A375 (cell line): ENCODE data around the gene ANTXR2. TPM values are rescaled to one million over a fixed set of nuclear protein-coding genes. Genes with fewer than 3 reads are reported as not detected.

ENCODE experiments used
- total RNA-seq: library from RNA; depleted of rRNA; stranded (reverse); fragments of >200 nt; shearing (Covaris generic); gene quantifications from 2 replicates; pipeline ENCODE4 v1.2.3, GENCODE V29; 2014; rRNA removed

ANTXR2 gene
- total RNA-seq, result 8.8 and 11.7 TPM in 2 replicates

DNA sequence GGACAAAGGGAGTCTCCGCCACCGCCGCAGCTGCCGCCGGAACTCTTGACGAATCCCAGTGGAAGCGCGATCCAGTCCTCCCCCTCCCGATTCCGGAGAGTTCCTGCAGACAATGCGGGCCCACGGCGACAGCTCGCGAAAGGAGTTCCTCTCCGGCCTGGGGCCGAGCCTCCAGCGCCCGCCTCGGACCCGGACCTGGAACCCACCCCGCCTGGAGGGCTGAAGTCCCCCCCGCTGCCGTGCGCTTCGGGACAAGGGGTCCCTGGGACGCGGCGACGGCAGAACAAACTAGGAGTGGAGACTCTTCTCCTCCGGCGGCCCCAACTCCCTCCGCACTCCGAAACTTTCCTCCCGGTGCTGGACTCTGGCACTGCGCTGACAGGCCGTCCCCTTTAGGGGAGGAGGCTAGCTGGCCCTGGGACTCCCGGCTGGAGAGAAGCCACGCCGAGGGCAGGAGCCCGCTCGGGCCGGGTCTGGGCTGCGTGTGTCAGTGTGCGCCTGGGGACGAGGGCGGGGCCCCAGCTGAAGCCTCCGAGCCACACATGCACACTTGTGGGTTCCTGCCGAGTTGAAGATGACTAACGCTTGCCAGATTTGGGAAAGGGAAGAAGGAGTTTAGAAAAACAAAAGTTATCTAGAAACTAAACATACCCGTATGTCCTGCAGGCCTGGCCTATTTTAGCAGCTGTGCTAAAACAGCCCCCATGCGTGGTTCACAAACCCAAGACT, at the start of gene ANTXR2:
ANTXR2 (minus strand) TSS at position 486 of the 729 bp plus-strand sequence. CDS start 669 bp downstream, outside the sequence.

Other genes with a start within 250 kb of the ANTXR2 start
- gene PRDM8, start 124.3 kb upstream of the ANTXR2 start, total RNA-seq, result 0.72 and 2.0 TPM in 2 replicates
- gene FGF5, start 193.4 kb upstream of the ANTXR2 start, total RNA-seq, result 0.13 TPM in 1 of 2 replicates, not detected in the other